Right lobe of liver (tissue), 6 donors: ENCODE data around the gene PPFIBP1. TPM values are rescaled to one million over a fixed set of nuclear protein-coding genes. Genes with fewer than 3 reads are reported as not detected.

Source experiments
- ATAC-seq, 4 donors: fragments of 200-7000 bp; cut with Tn5 transposase; one replicate each; pipeline ENCODE4 v1.9.1; 2020; ENCODE audit warnings: mild to moderate bottlenecking in 4 of 4, moderate library complexity in 4 of 4
- DNase-seq, 3 donors: peaks; one replicate each; pipeline ENCODE4 v3.0.0-alpha.2; 2020
- H3K27ac ChIP-seq, 3 donors: fragments of 200-600 bp; one replicate each; pipeline ENCODE4 v1.8.0; 2022
- H3K27me3 ChIP-seq, 2 donors: fragments of 200-600 bp; one replicate each; pipeline ENCODE4 v1.8.0; 2022
- H3K36me3 ChIP-seq, 4 donors: fragments of 200-600 bp; sonication (generic) in 1 of 4; one replicate each; pipeline versions ENCODE4 v1.5.1 to v1.8.0; 2017 to 2022; ENCODE audit warnings: control low read depth in 1 of 4
- H3K4me1 ChIP-seq, 4 donors: fragments of 200-600 bp; sonication (generic) in 1 of 4; one replicate each; pipeline versions ENCODE4 v1.5.1 to v1.8.0; 2017 to 2022; ENCODE audit warnings: control low read depth in 1 of 4
- H3K4me3 ChIP-seq, 3 donors: fragments of 200-600 bp; one replicate each; pipeline ENCODE4 v1.8.0; 2022
- H3K9me3 ChIP-seq, 4 donors: fragments of 200-600 bp; sonication (generic) in 1 of 4; one replicate each; pipeline versions ENCODE4 v1.5.1 to v1.8.0; 2017 to 2022; ENCODE audit warnings: control low read depth in 1 of 4
- POLR2A ChIP-seq: fragments of 450-650 bp; IDR thresholded peaks from one replicate; pipeline ENCODE4 v1.6.1; 2017; ENCODE audit warnings: antibody characterized with exemption, mild to moderate bottlenecking
- WGBS: methylation state at CpG from one replicate; pipeline ENCODE4 v1.1.6; 2018; ENCODE audit warnings: low coverage, low lambda C conversion rate; ENCODE audit not compliant: insufficient coverage; ENCODE audit errors: missing lambda C conversion rate; 5-methylcytosine and 5-hydroxymethylcytosine counted together
- intact Hi-C, 2 donors: fragments of 100-400 bp; cut with DNase I; formaldehyde crosslinking; loops; one replicate each; pipeline versions ENCODE4 v1.11.2 to v1.14.1; 2022
- total RNA-seq, 6 experiments: library from RNA; depleted of rRNA in 2 of 6; stranded (reverse); fragments of >200 nt in 2 of 6; fragmentation: NEBNext Ultra II Directional in 3 of 6; extraction: Animal tissue kit (Norgen Biotek cat#: 25700) in 3 of 6; gene quantifications; one replicate each; pipeline versions ENCODE4 v1.1.0 to v1.2.4, GENCODE V29; 2016 to 2023
- TF ChIP-seq, protein P1 (sequence below), 4 donors: fragments of 200-600 bp in 3 of 4; fragments of 450-650 bp in 1 of 4; IDR thresholded peaks; one replicate each; pipeline versions ENCODE4 v1.5.1 to v1.8.0; 2016 to 2022; ENCODE audit warnings: antibody characterized with exemption in 4 of 4, mild to moderate bottlenecking in 2 of 4
- donor health status: DM: no; HTN: yes; CAD: no.
- donor health status: DM: no; HTN: no; CAD: no.
- donor health status: DM: no; HTN: no; CAD: no.
- donor health status: DM: no; HTN: yes; CAD: no.
- donor health status: DM: no; HTN: yes; CAD: no.

PPFIBP1 gene
- total RNA-seq, 6 experiments from 2014 or later: 24.1 to 53.9 (median 35.8) TPM

GRCh38 chr12:27688671-27689070 lies 164.7 kb downstream of the PPFIBP1 start:
- Histone ChIP-seq H3K27me3 (no peaks in the 10 kb centered on the region), H3K4me1 (no peaks in the 10 kb centered on the region), H3K4me3 (no peak overlapping the region), H3K27ac (no peak overlapping the region), H3K9me3 (no peaks in the 10 kb centered on the region), H3K36me3 (peaks cover 0 to 59% (median 2%) of the 10 kb centered on the region in 4 donors)
- intact Hi-C loops: no loop called here
- TF ChIP-seq, protein P1, sequence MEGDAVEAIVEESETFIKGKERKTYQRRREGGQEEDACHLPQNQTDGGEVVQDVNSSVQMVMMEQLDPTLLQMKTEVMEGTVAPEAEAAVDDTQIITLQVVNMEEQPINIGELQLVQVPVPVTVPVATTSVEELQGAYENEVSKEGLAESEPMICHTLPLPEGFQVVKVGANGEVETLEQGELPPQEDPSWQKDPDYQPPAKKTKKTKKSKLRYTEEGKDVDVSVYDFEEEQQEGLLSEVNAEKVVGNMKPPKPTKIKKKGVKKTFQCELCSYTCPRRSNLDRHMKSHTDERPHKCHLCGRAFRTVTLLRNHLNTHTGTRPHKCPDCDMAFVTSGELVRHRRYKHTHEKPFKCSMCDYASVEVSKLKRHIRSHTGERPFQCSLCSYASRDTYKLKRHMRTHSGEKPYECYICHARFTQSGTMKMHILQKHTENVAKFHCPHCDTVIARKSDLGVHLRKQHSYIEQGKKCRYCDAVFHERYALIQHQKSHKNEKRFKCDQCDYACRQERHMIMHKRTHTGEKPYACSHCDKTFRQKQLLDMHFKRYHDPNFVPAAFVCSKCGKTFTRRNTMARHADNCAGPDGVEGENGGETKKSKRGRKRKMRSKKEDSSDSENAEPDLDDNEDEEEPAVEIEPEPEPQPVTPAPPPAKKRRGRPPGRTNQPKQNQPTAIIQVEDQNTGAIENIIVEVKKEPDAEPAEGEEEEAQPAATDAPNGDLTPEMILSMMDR (IDR thresholded peaks at IDR 0.05): no peak
- TF ChIP-seq POLR2A: no peak
- ATAC-seq (peak in 2 of 4 donors; percentile 30 to 41), DNase-seq (no peak)
- 60% methylated on average over 3 of the region's 3 CpGs for WGBS

GRCh38 chr12:27689558-27690180 lies 165.7 kb downstream of the PPFIBP1 start:
- intact Hi-C loops: no loop called here

GRCh38 chr12:27693403-27693802 lies 169.4 kb downstream of the PPFIBP1 start:
- TF ChIP-seq, protein P1 (IDR thresholded peaks at IDR 0.05): no peak
- no peak for TF ChIP-seq POLR2A
- Histone ChIP-seq H3K27me3 (no peaks in the 10 kb centered on the region), H3K27ac (no peak overlapping the region), H3K9me3 (no peaks in the 10 kb centered on the region), H3K36me3 (peaks cover 0 to 38% (median 2%) of the 10 kb centered on the region in 4 donors), H3K4me1 (peaks cover 0 to 27% (median 9%) of the 10 kb centered on the region in 4 donors), H3K4me3 (no peak overlapping the region)
- ATAC-seq (no peak), DNase-seq (no peak)
- intact Hi-C loops: no loop called here
- 83% methylated on average over 2 of the region's 2 CpGs for WGBS

More at GRCh38 chr12:27689558-27690180, 165.7 kb downstream of the PPFIBP1 start:
- Histone ChIP-seq H3K27ac (no peak overlapping the region), H3K36me3 (peaks cover 0 to 57% (median 2%) of the 10 kb centered on the region in 4 donors), H3K4me3 (no peak overlapping the region), H3K9me3 (no peaks in the 10 kb centered on the region), H3K27me3 (no peaks in the 10 kb centered on the region), H3K4me1 (no peaks in the 10 kb centered on the region)
- DNase-seq: no peak
- 88% methylated on average over 13 of the region's 13 CpGs for WGBS
- TF ChIP-seq, protein P1 (IDR thresholded peaks at IDR 0.05): no peak
- no peak for TF ChIP-seq POLR2A
- ATAC-seq: no peak

- no peak for DNase-seq
- H3K27ac ChIP-seq: peak overlapping the region; percentile 30 to 81 (median 75)
- no peaks in the 10 kb centered on the region for H3K27me3 ChIP-seq
- peaks cover 0 to 17% (median 2%) of the 10 kb centered on the region in 4 donors for H3K36me3 ChIP-seq
- no peak overlapping the region for H3K4me3 ChIP-seq
- H3K4me1 ChIP-seq: peaks cover 0 to 27% (median 10%) of the 10 kb centered on the region in 4 donors
- TF ChIP-seq, protein P1 (IDR thresholded peaks at IDR 0.05): no peak
- no peak for TF ChIP-seq POLR2A
- WGBS: 80% methylated on average over 6 of the region's 6 CpGs
- intact Hi-C loops: no loop called here
- no peak for ATAC-seq
- no peaks in the 10 kb centered on the region for H3K9me3 ChIP-seq
These were observed 171.7 kb downstream of the PPFIBP1 start for GRCh38 chr12:27695556-27696292.
